ENCODE data around the gene DYRK2.
"Not testable (repeated sequence)": the region's sequence is repeated elsewhere in the genome, so short reads cannot be mapped to it uniquely, and the experiment has no call there.

Gene DYRK2

GRCh38 chr12:67669217-67669933 is 20.8 kb downstream of the DYRK2 start:
- FAIRE-seq: no peak
- no peak for DNase-seq (ENCODE audit: insufficient read length, low spot score)

DNA sequence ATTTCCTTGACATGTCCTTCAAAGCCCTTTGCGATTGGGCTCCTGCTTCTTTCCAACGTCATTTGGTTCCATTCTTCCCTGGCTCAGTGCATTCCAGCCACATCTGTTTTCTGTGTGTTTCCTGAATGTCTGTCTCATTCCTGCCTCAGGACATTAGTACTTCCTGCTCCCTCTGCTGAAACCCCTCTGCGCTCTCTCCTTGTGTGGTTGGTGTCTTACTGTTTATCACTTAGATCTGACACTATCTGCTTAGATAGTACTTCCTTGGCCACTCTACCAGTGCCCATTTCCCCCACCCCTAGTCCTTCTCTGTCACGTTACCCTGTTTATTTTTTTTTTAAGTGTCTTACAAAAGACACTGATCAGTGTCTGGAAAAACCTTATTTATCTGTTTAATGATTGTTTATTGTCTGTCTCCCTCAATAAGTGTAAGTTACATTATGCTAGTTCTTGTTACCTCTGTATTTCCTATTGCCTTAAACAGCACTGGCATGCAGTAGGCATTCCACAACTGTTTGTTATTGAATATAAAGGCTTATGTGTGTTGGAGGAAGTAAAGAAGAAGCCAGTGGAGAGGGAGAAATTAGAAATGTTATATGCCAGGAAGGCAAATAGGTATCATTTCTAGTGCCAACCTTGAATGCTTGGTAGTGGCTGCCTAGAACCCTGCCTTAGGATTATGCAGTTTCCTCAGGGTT is 21.5 kb downstream of the DYRK2 start:
- DNase-seq (ENCODE audit: insufficient read length, low spot score) (no peak), FAIRE-seq (no peak)

DNA sequence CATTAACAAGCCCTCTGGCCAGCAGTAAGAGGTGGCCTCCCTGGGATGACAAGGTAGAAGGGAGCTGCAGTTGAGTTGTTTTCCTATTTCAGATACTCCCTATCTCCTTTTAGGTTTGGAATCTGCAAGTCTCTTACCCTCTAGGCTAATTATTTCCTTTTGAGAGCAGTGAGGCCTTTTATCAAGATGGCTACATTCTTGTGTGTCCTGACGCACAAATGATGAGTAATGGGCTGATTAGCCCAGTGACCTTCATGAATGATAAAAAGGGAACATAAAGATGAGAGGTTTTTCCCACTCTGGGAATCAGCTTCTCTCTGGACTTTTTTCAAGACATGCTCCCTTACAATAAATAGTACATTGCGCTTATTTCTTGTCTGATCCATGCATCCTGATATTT is 22.9 kb downstream of the DYRK2 start:
- FAIRE-seq: no peak
- DNase-seq (ENCODE audit: insufficient read length, low spot score): no peak

DNA sequence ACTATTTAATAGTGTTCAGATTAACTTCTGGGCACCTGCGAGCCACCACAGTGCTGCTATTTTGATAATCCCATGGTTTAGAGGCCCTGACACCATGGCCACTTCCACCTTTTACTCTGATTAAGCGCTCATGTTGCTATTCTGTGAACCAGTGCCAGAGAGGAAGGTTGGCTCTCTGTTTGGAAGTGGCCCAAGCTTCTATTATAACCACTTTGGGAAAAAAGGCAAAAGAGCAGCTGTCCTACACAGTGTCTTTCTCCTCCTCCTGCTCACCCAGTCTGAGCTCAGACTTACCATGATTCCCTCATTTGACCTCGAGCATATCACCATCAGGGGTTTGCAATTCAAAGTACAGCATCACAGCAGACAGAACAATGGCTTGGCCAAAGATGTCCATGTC is 23.3 kb downstream of the DYRK2 start:
- FAIRE-seq (no peak), DNase-seq (ENCODE audit: insufficient read length, low spot score) (no peak)

DNA sequence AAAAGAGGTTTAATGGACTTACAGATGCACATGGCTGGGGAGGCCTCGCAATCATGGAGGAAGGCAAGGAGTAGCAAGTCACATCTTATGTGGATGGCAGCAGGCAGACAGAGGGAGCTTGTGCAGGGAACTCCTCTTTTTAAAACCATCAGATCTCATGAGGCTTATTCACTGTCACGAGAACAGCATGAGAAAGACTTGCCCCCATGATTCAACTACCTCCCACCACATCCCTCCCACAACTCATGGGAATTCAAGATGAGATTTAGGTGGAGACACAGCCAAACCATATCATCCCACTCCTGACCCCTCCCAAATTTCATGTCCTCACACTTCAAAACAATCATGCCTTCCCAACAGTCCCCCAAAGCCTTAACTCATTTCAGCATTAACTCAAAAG is 24.0 kb downstream of the DYRK2 start:
- DNase-seq (ENCODE audit: insufficient read length, low spot score); FAIRE-seq: not testable (repeated sequence)

DNA sequence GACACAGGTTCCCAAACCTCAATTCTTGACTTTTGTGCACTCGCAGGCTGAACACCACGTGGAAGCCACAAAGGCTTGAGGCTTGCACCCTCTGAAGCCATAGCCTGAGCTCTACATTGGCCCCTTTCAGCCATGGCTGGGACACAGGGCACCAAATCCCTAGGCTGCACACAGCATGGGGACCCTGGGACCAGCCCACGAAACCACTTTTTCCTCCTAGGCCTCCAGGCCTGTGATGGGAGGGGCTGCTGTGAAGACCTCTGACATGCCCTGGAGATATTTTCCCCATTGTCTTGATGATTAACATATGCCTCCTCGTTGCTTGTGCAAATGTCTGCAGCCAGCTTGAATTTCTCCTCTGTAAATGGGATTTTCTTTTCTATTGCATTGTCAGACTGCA is 25.0 kb downstream of the DYRK2 start:
- DNase-seq (ENCODE audit: insufficient read length, low spot score); FAIRE-seq: not testable (repeated sequence)

- FAIRE-seq (no peak), DNase-seq (ENCODE audit: insufficient read length, low spot score) (no peak)
These were observed 25.9 kb downstream of the DYRK2 start for GRCh38 chr12:67674417-67674816.

- no peak for FAIRE-seq
- no peak for DNase-seq (ENCODE audit: insufficient read length, low spot score)
These were observed 28.1 kb downstream of the DYRK2 start for GRCh38 chr12:67676624-67677023.

DNA sequence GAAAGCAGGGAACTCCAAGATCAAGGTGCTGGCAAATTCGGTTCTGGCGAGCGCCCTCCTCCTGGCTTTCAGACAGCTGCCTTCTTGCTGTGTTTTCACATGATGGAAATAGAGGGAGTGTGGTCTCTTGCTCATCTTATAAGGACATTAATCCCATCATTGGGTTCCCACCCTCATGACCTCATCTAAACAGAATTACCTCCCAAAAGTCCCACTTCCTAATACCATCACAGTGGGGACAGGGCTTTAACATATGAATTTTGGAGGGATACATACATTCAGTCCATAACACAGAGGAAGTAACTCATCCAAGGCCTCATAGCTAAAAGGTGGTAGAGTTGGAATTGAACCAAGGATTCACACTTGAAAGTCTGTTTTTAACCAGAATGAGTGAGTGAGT is 28.6 kb downstream of the DYRK2 start:
- FAIRE-seq (no peak), DNase-seq (ENCODE audit: insufficient read length, low spot score) (no peak)

- DNase-seq (ENCODE audit: insufficient read length, low spot score) (no peak), FAIRE-seq (no peak)
These were observed 32.7 kb downstream of the DYRK2 start for GRCh38 chr12:67681105-67681778.

- FAIRE-seq (no peak), DNase-seq (ENCODE audit: insufficient read length, low spot score) (no peak)
These were observed 33.5 kb downstream of the DYRK2 start for GRCh38 chr12:67681941-67682620.

GRCh38 chr12:67689385-67689784 is 40.8 kb downstream of the DYRK2 start:
- no peak for FAIRE-seq
- DNase-seq (ENCODE audit: insufficient read length, low spot score): no peak

DNA sequence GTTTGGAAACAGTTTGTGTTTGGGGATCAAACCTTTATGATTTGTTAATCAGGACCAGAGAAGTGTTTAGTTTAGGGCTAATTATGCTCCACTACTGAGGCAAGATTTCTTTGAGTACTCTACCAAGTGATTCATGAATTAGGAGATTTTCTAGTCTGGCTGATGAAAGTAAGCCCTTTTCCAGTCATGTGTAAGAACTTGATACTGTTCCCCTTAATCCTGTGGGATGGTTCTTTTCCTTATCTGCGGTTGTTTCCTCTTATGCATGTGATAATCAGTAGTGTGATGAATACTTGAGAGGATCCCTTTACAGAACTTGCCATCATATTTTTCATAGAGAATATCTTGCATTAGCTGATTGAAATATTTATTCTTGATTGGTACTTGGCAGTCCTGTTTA is 42.1 kb downstream of the DYRK2 start:
- DNase-seq (ENCODE audit: insufficient read length, low spot score) (no peak), FAIRE-seq (no peak)

GRCh38 chr12:67691220-67691619 is 42.7 kb downstream of the DYRK2 start:
- FAIRE-seq (no peak), DNase-seq (ENCODE audit: insufficient read length, low spot score) (no peak)

- no peak for FAIRE-seq
These were observed 43.6 kb downstream of the DYRK2 start for GRCh38 chr12:67692135-67692534.

DNA sequence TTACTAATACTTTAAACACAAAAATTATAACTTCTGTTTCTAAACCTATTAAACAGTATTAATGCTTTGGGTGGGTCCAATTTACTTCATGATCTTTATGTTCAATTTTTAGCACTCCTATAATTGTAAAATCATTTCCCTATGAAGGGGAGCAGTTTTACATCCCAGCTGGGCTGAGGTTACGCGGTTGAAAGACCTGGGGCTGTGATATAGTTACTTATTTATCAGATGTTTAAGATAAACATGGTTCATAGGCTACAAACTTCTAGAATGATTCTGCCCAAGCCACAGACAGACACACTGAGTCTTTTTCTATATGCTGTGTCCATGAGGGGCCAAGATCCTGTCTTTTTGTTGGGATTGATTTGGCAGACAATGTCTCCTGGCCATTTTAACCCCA is 44.4 kb downstream of the DYRK2 start:
- DNase-seq (ENCODE audit: insufficient read length, low spot score): no peak
- FAIRE-seq: peak; percentile 8

More at GRCh38 chr12:67692135-67692534, 43.6 kb downstream of the DYRK2 start:
- DNase-seq (ENCODE audit: insufficient read length, low spot score): no peak

GRCh38 chr12:67693894-67694293 is 45.3 kb downstream of the DYRK2 start:
- FAIRE-seq: no peak
- no peak for DNase-seq (ENCODE audit: insufficient read length, low spot score)

DNA sequence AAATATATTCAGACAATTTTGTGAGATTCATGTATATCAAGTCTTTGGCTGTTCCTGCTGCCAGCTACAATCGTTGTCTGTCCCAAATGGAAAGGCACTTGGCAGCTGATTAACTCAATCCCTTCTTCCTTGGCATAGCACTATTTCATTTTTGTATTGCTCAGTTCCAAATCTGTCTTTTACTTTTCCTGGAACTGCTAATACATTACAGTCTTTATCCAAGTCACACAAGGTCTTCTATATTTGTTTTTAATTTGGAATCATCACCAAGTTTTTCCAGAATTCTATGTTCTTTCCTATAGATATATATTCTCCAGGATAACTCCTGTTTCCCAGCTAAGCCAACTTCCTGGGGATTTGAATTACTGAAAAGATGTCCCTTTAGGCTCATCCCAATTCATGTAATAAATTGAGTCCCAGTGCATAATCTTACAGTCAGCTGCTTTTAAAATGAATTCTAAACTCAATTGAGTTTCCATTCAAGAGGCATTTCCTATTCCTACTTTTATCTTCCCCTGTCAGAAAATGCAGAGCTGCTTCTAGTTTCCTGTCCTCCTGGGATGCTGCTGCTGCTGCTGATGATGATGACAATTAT is 45.9 kb downstream of the DYRK2 start:
- no peak for DNase-seq (ENCODE audit: insufficient read length, low spot score)
- no peak for FAIRE-seq

- DNase-seq (ENCODE audit: insufficient read length, low spot score) (no peak), FAIRE-seq (no peak)
These were observed 47.4 kb downstream of the DYRK2 start for GRCh38 chr12:67695974-67696373.

- no peak for DNase-seq (ENCODE audit: insufficient read length, low spot score)
- no peak for FAIRE-seq
These were observed 48.9 kb downstream of the DYRK2 start for GRCh38 chr12:67697443-67697842.

DNA sequence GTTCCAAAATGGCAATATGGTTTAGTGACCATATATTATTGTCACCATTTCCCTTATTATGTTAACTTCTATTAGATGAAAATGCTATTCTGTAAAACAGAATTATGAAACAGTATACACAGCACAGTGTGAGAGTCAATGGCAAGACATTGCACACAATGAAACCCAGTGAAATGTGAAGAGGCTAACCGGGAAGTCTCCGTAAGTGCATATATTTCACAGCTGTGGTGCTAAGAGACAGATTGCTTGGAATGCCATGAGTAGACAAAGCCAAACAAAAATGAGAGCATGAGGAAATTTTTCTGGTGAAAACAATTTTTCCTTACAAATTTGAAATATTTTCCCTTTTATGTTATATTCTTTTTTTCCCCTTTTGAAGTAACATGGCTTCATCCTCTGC is 49.4 kb downstream of the DYRK2 start:
- DNase-seq (ENCODE audit: insufficient read length, low spot score): no peak
- no peak for FAIRE-seq

Data from GM19239 (cell line).